H9 (cell line): ENCODE data around the gene PIM3. TPM values are rescaled to one million over a fixed set of nuclear protein-coding genes. Genes with fewer than 3 reads are reported as not detected.
A peak's percentile ranks its signal among the peaks of the same experiment; 100 is the strongest.

ENCODE experiments used
- DNase-seq: peaks from one replicate; pipeline ENCODE4 v3.0.0-alpha.2; 2017
- H2AFZ ChIP-seq: one replicate; pipeline ENCODE4 v1.6.1; 2013; ENCODE audit warnings: mild to moderate bottlenecking, low read length, control low read depth, moderate library complexity
- H2AK5ac ChIP-seq: 2 replicates; pipeline ENCODE4 v1.6.1; 2013; ENCODE audit warnings: low read length, control low read depth, mixed read lengths; ENCODE audit not compliant: insufficient read length
- H2BK120ac ChIP-seq: one replicate; pipeline ENCODE4 v1.6.1; 2013; ENCODE audit warnings: low read depth, mild to moderate bottlenecking, low read length, control low read depth, inconsistent platforms; ENCODE audit not compliant: poor library complexity, severe bottlenecking
- H2BK12ac ChIP-seq: 2 replicates; pipeline ENCODE4 v1.6.1; 2013; ENCODE audit warnings: low read length, control low read depth, mixed read lengths, low read depth; ENCODE audit not compliant: insufficient read length
- H2BK15ac ChIP-seq: 2 replicates; pipeline ENCODE4 v1.6.1; 2013; ENCODE audit warnings: low read depth, low read length, control low read depth
- H2BK20ac ChIP-seq: one replicate; pipeline ENCODE4 v1.6.1; 2013; ENCODE audit warnings: low read depth, mild to moderate bottlenecking, low read length, control low read depth, inconsistent platforms; ENCODE audit not compliant: poor library complexity, severe bottlenecking
- H2BK5ac ChIP-seq: 2 replicates; pipeline ENCODE4 v1.6.1; 2013; ENCODE audit warnings: low read length, control low read depth, mixed read lengths; ENCODE audit not compliant: insufficient read length
- H3K14ac ChIP-seq: 2 replicates; pipeline ENCODE4 v1.6.1; 2013; ENCODE audit warnings: low read length, control low read depth; ENCODE audit not compliant: insufficient read depth
- H3K18ac ChIP-seq: 2 replicates; pipeline ENCODE4 v1.6.1; 2013; ENCODE audit warnings: low read depth, mild to moderate bottlenecking, mixed read lengths, low read length, control low read depth; ENCODE audit not compliant: insufficient read length
- H3K23ac ChIP-seq: 2 replicates; pipeline ENCODE4 v1.6.1; 2013; ENCODE audit warnings: low read length, control low read depth, mixed read lengths, low read depth; ENCODE audit not compliant: insufficient read length
- H3K23me2 ChIP-seq: 2 replicates; pipeline ENCODE4 v1.6.1; 2013; ENCODE audit warnings: low read depth, mild to moderate bottlenecking, mixed read lengths, low read length, control low read depth; ENCODE audit not compliant: insufficient read length, poor library complexity, severe bottlenecking
- H3K27ac ChIP-seq: 2 replicates; pipeline ENCODE4 v1.5.1; 2013; ENCODE audit warnings: low read length, control low read depth, mixed read lengths, low read depth; ENCODE audit not compliant: insufficient read length
- H3K27me3 ChIP-seq: 2 replicates; pipeline ENCODE4 v1.6.1; 2013; ENCODE audit warnings: low read length, control low read depth, inconsistent platforms; ENCODE audit not compliant: insufficient read depth
- H3K4ac ChIP-seq: 2 replicates; pipeline ENCODE4 v1.6.1; 2013; ENCODE audit warnings: low read depth, mild to moderate bottlenecking, control low read depth, inconsistent platforms, low read length, moderate library complexity
- H3K4me1 ChIP-seq: 2 replicates; pipeline ENCODE4 v1.6.1; 2013; ENCODE audit warnings: low read length, control low read depth, inconsistent platforms; ENCODE audit not compliant: insufficient read depth
- H3K4me2 ChIP-seq: 2 replicates; pipeline ENCODE4 v1.6.1; 2013; ENCODE audit warnings: low read length, control low read depth, mixed read lengths; ENCODE audit not compliant: insufficient read length, insufficient read depth
- H3K56ac ChIP-seq: 2 replicates; pipeline ENCODE4 v1.6.1; 2013; ENCODE audit warnings: low read depth, mild to moderate bottlenecking, mixed read lengths, low read length, control low read depth; ENCODE audit not compliant: insufficient read length
- H3K79me1 ChIP-seq: 2 replicates; pipeline ENCODE4 v1.6.1; 2013; ENCODE audit warnings: low read depth, mild to moderate bottlenecking, moderate library complexity, low read length, control low read depth, inconsistent platforms; ENCODE audit not compliant: insufficient read depth, poor library complexity, severe bottlenecking
- H3K79me2 ChIP-seq: 2 replicates; pipeline ENCODE4 v1.6.1; 2013; ENCODE audit warnings: low read length, control low read depth, inconsistent platforms; ENCODE audit not compliant: insufficient read depth
- H3K9ac ChIP-seq: 2 replicates; pipeline ENCODE4 v1.6.1; 2013; ENCODE audit warnings: low read length, control low read depth, mixed read lengths; ENCODE audit not compliant: insufficient read length; ENCODE audit errors: extremely low read depth
- H3K9me3 ChIP-seq: one replicate; pipeline ENCODE4 v1.6.1; 2013; ENCODE audit warnings: low read depth, low read length, inconsistent platforms; ENCODE audit not compliant: control insufficient read depth
- H3T11ph ChIP-seq: one replicate; pipeline ENCODE4 v1.6.1; 2013; ENCODE audit warnings: mild to moderate bottlenecking, low read length, control low read depth, inconsistent platforms
- H4K20me1 ChIP-seq: one replicate; pipeline ENCODE4 v1.6.1; 2013; ENCODE audit not compliant: control insufficient read depth, insufficient read length, insufficient read depth
- H4K5ac ChIP-seq: 2 replicates; pipeline ENCODE4 v1.6.1; 2013; ENCODE audit warnings: low read depth, mild to moderate bottlenecking, mixed read lengths, low read length, control low read depth; ENCODE audit not compliant: insufficient read length
- H4K8ac ChIP-seq: replicated peaks from 2 replicates; pipeline ENCODE4 v1.6.1; 2013; ENCODE audit warnings: low read length, control low read depth, mixed read lengths, low read depth; ENCODE audit not compliant: insufficient read length
- H4K91ac ChIP-seq: 2 replicates; pipeline ENCODE4 v1.6.1; 2013; ENCODE audit warnings: low read depth, mild to moderate bottlenecking, moderate library complexity, mixed read lengths, low read length, control low read depth; ENCODE audit not compliant: insufficient read length
- H3K27ac Mint-ChIP-seq, 3 experiments: 2 replicates in 2 of 3; 3 replicates in 1 of 3; pipeline ENCODE4 v1.8.0; 2020 to 2021; ENCODE audit warnings: mixed read lengths in 3 of 3, mild to moderate bottlenecking in 1 of 3, moderate library complexity in 1 of 3
- H3K27me3 Mint-ChIP-seq: 2 replicates; pipeline ENCODE4 v1.8.0; 2021; ENCODE audit warnings: low read depth, mild to moderate bottlenecking, moderate library complexity, mixed read lengths
- H3K36me3 Mint-ChIP-seq, 3 experiments: 2 replicates in 2 of 3; 3 replicates in 1 of 3; pipeline ENCODE4 v1.8.0; 2020 to 2021; ENCODE audit warnings: low read depth in 3 of 3, mixed read lengths in 3 of 3; ENCODE audit not compliant: insufficient read depth in 1 of 3
- H3K4me1 Mint-ChIP-seq, 2 experiments: 2 replicates each; pipeline ENCODE4 v1.8.0; 2020; ENCODE audit warnings: mixed read lengths in 2 of 2
- H3K4me3 Mint-ChIP-seq, 2 experiments: 2 replicates in 1 of 2; 3 replicates in 1 of 2; pipeline ENCODE4 v1.8.0; 2020 to 2021; ENCODE audit warnings: mild to moderate bottlenecking in 2 of 2, mixed read lengths in 2 of 2, moderate library complexity in 1 of 2
- H3K9me3 Mint-ChIP-seq, 2 experiments: 2 replicates in 1 of 2; 3 replicates in 1 of 2; pipeline ENCODE4 v1.8.0; 2020; ENCODE audit warnings: mild to moderate bottlenecking in 2 of 2, mixed read lengths in 2 of 2, moderate library complexity in 1 of 2
- CTCF ChIP-seq: fragments of 200-600 bp; sonication (generic); conservative IDR thresholded peaks from 3 replicates; pipeline ENCODE4 v1.8.0; 2021; ENCODE audit warnings: antibody characterized with exemption, mild to moderate bottlenecking
- WGBS: extraction: QIAGEN DNeasy Blood & Tissue Kit; methylation state at CpG from one replicate; pipeline ENCODE4 v1.1.7; 2013; ENCODE audit warnings: missing lambda C conversion rate, low lambda C conversion rate, mixed read lengths; ENCODE audit not compliant: insufficient read length; ENCODE audit errors: extremely low coverage; 5-methylcytosine and 5-hydroxymethylcytosine counted together
- total RNA-seq: library from RNA; stranded (reverse); gene quantifications from 2 replicates; pipeline ENCODE4 v1.2.1, GENCODE V29; 2021

Gene PIM3
- total RNA-seq, 1 experiment from 2014 or later, result 43.4 TPM

- no CpG with 5 or more reads among the region's 11 CpGs for WGBS
- Histone ChIP-seq H3K79me1 (peaks cover 6% of the 10 kb centered on the region), H3K18ac (no peak overlapping the region), H3T11ph (no peak overlapping the region), H3K27ac (no peak overlapping the region), H3K79me2 (peaks cover 3% of the 10 kb centered on the region; the same call in 1 of the 2 replicates), H2BK12ac (no peak overlapping the region), H3K23ac (no peak overlapping the region), H4K5ac (no peak overlapping the region), H2BK15ac (no peak overlapping the region), H2BK120ac (no peak overlapping the region), H4K20me1 (no peaks in the 10 kb centered on the region), H3K56ac (no peak overlapping the region), H3K4me1 (no peaks in the 10 kb centered on the region; the same call in 1 of the 2 replicates), H3K27me3 (no peaks in the 10 kb centered on the region), H3K9me3 (no peaks in the 10 kb centered on the region), H2BK20ac (no peak overlapping the region), H4K91ac (no peak overlapping the region), H2AFZ (no peak overlapping the region), H2BK5ac (no peak overlapping the region), H4K8ac (no peak overlapping the region), H2AK5ac (no peak overlapping the region), H3K4ac (no peak overlapping the region), H3K23me2 (no peaks in the 10 kb centered on the region), H3K14ac (no peak overlapping the region), H3K4me2 (no peak overlapping the region), H3K9ac (no peak overlapping the region)
- H3K27me3 Mint-ChIP-seq, result peaks cover 16% of the 10 kb centered on the region
- peaks cover 7 to 9% of the 10 kb centered on the region in 2 experiments; a peak in 3 of 4 replicates for H3K4me1 Mint-ChIP-seq
- no peaks in the 10 kb centered on the region for H3K9me3 Mint-ChIP-seq
- peak; percentile 28 for DNase-seq
- TF ChIP-seq CTCF, result no peak
- H3K27ac Mint-ChIP-seq, result no peak overlapping the region
- H3K4me3 Mint-ChIP-seq, result no peak overlapping the region
- peaks cover 8 to 19% (median 14%) of the 10 kb centered on the region in 3 experiments; a peak in 5 of 7 replicates for H3K36me3 Mint-ChIP-seq
Measured at GRCh38 chr22:49966041-49966773, 5.6 kb downstream of the PIM3 start.
